ENCODE results near the gene B3GAT3. TPM values are rescaled to one million over a fixed set of nuclear protein-coding genes. Genes with fewer than 3 reads are reported as not detected.
"Not testable (repeated sequence)": the region's sequence is repeated elsewhere in the genome, so short reads cannot be mapped to it uniquely, and the experiment has no call there.

Gene B3GAT3
- 58.5 and 67.4 TPM in 2 replicates for total RNA-seq (2014; rRNA removed; shearing (Covaris generic))

GRCh38 chr11:62621567-62622470 lies at the start of gene B3GAT3:
Gene B3GAT3, minus strand, starts transcription at chr11:62621986. Its CDS starts 39 bp downstream, at chr11:62621947.
- in situ Hi-C loops (cut with HindIII; ENCODE audit: low sequenced_read_pairs) = no loop called here

GRCh38 chr11:62671236-62671607 lies 49.4 kb upstream of the B3GAT3 start:
- in situ Hi-C loops (cut with HindIII; ENCODE audit: low sequenced_read_pairs) = loop anchor here (5.0 kb wide), 2 partner anchors 41 to 74 kb away; no protein-coding TSS in a partner anchor
- DNase-seq (ENCODE audit: low spot score) = no peak

More at GRCh38 chr11:62621567-62622470, at the start of gene B3GAT3:
- DNase-seq (ENCODE audit: low spot score) = peak; percentile 98

GRCh38 chr11:62669420-62670161 lies 47.8 kb upstream of the B3GAT3 start:
- in situ Hi-C loops (cut with HindIII; ENCODE audit: low sequenced_read_pairs) = loop anchor here (5.0 kb wide), 2 partner anchors 43 to 72 kb away; no protein-coding TSS in a partner anchor
- DNase-seq (ENCODE audit: low spot score) = no peak

- in situ Hi-C loops (cut with HindIII; ENCODE audit: low sequenced_read_pairs) = no loop called here
These were observed 45.7 kb upstream of the B3GAT3 start for GRCh38 chr11:62667460-62667859.

GRCh38 chr11:62666259-62666926 lies 44.6 kb upstream of the B3GAT3 start:
- no peak for DNase-seq (ENCODE audit: low spot score)
- in situ Hi-C loops (cut with HindIII; ENCODE audit: low sequenced_read_pairs) = no loop called here

More at GRCh38 chr11:62667460-62667859, 45.7 kb upstream of the B3GAT3 start:
- DNase-seq (ENCODE audit: low spot score) = no peak

GRCh38 chr11:62665599-62666258 lies 43.9 kb upstream of the B3GAT3 start:
- peak; percentile 71 for DNase-seq (ENCODE audit: low spot score)
- in situ Hi-C loops (cut with HindIII; ENCODE audit: low sequenced_read_pairs) = no loop called here

- in situ Hi-C loops (cut with HindIII; ENCODE audit: low sequenced_read_pairs) = no loop called here
- DNase-seq (ENCODE audit: low spot score) = peak; percentile 95
These were observed 43.4 kb upstream of the B3GAT3 start, which contains the start of the genes C11orf98 and CSKMT for GRCh38 chr11:62665075-62665598. Gene C11orf98, minus strand, starts transcription at chr11:62665210. Its CDS starts 41 bp downstream, at chr11:62665169. Gene CSKMT, plus strand, starts transcription at chr11:62665312. Its CDS starts 568 bp downstream, at chr11:62665880.

GRCh38 chr11:62664405-62665074 lies 42.8 kb upstream of the B3GAT3 start:
- in situ Hi-C loops (cut with HindIII; ENCODE audit: low sequenced_read_pairs) = no loop called here
- DNase-seq (ENCODE audit: low spot score) = peak; percentile 71

GRCh38 chr11:62656796-62657429 lies 35.1 kb upstream of the B3GAT3 start:
- in situ Hi-C loops (cut with HindIII; ENCODE audit: low sequenced_read_pairs) = no loop called here
- no peak for DNase-seq (ENCODE audit: low spot score)

GRCh38 chr11:62654297-62654696 lies 32.5 kb upstream of the B3GAT3 start:
- in situ Hi-C loops (cut with HindIII; ENCODE audit: low sequenced_read_pairs) = no loop called here
- no peak for DNase-seq (ENCODE audit: low spot score)

GRCh38 chr11:62652161-62653006 lies 30.6 kb upstream of the B3GAT3 start:
- in situ Hi-C loops (cut with HindIII; ENCODE audit: low sequenced_read_pairs) = no loop called here
- DNase-seq (ENCODE audit: low spot score) = no peak

GRCh38 chr11:62650283-62650682 lies 28.5 kb upstream of the B3GAT3 start:
- in situ Hi-C loops (cut with HindIII; ENCODE audit: low sequenced_read_pairs); DNase-seq (ENCODE audit: low spot score): not testable (repeated sequence)

GRCh38 chr11:62649486-62649885 lies 27.7 kb upstream of the B3GAT3 start:
- no peak for DNase-seq (ENCODE audit: low spot score)
- in situ Hi-C loops (cut with HindIII; ENCODE audit: low sequenced_read_pairs) = no loop called here

- no peak for DNase-seq (ENCODE audit: low spot score)
- in situ Hi-C loops (cut with HindIII; ENCODE audit: low sequenced_read_pairs) = no loop called here
These were observed 27.2 kb upstream of the B3GAT3 start for GRCh38 chr11:62648967-62649364.

GRCh38 chr11:62648185-62648966 lies 26.6 kb upstream of the B3GAT3 start:
- DNase-seq (ENCODE audit: low spot score) = no peak
- in situ Hi-C loops (cut with HindIII; ENCODE audit: low sequenced_read_pairs) = no loop called here

GRCh38 chr11:62647609-62648005 lies 25.8 kb upstream of the B3GAT3 start:
- in situ Hi-C loops (cut with HindIII; ENCODE audit: low sequenced_read_pairs) = no loop called here
- DNase-seq (ENCODE audit: low spot score) = no peak
